Stimulated activated CD8-positive, alpha-beta memory T cell treated with anti-CD3 and anti-CD28 coated beads, Interleukin-7, amount 100 ng/mL, for 4 hours (primary cell): ENCODE data around the gene ASPHD2.

ENCODE experiments used
- DNase-seq, 2 donors: peaks; one replicate each; pipeline ENCODE4 v3.0.0-alpha.2; 2020; ENCODE audit warnings: low read depth in 2 of 2

The ASPHD2 gene

DNA sequence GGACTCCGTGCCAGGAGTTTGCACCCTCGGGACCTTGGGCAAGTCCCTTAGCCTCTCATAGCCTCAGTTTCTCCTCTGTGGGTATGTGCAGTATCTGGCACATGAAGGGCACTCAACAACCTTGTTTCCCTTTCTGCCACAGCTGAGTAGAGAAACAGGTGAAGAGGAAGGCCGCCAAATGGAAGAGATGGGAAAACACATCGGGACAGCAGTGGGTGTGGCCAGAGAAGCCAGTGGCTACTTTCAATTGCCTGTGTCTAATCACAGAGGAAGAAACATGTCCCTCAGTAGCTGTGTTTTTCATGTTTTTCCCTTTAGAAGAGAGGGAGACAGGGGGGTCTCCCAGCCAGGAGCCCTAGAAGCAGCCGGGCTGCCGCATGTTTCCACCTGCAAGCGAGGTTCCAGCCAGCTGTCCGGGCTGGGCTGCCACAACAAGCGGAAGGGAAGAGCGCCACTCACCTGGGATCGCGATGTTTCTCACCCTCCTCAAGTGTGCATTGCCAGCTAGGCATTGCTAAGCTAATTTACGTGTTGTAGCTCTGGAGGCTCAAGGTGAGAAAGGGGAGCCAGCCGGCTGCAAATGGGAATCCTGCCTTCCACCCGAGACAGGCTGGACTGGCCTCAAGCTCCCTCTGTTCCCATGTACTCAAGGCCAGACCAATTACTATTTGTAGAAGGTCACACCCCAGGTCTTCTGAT lies 16.7 kb downstream of the ASPHD2 start:
- DNase-seq = no peak

DNA sequence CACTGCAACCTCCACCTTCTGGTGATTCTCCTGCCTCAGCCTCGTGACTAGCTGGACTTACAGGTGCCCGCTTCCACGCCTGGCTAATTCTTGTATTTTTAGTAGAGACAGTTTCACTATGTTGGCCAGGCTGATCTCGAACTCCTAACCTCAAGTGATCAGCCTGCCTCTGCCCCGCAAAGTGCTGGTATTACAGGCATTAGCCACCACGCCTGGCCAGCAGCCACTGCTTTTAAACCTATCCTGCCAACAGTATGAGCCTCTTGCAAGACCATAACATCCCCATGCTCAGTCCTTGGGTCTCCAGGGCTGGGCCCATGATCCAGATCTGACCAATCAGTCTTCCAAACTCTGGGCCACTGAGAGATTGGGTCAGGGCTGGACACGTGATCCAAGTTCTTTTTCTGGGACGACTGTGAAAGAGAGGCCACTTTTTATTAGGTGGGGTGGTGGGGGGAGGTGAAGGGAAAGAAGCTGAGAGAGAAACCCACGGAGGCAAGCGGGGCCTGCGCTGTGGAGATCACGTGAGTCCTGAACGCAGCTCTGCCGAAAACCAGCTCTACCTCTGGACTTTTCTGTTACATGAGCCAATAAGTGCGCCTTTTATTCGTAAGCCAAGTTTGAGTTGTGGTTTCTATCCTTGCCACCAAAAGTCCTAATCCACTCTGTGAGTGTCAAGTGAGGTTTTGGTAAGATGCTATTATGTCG lies 17.9 kb downstream of the ASPHD2 start:
- DNase-seq = no peak

DNA sequence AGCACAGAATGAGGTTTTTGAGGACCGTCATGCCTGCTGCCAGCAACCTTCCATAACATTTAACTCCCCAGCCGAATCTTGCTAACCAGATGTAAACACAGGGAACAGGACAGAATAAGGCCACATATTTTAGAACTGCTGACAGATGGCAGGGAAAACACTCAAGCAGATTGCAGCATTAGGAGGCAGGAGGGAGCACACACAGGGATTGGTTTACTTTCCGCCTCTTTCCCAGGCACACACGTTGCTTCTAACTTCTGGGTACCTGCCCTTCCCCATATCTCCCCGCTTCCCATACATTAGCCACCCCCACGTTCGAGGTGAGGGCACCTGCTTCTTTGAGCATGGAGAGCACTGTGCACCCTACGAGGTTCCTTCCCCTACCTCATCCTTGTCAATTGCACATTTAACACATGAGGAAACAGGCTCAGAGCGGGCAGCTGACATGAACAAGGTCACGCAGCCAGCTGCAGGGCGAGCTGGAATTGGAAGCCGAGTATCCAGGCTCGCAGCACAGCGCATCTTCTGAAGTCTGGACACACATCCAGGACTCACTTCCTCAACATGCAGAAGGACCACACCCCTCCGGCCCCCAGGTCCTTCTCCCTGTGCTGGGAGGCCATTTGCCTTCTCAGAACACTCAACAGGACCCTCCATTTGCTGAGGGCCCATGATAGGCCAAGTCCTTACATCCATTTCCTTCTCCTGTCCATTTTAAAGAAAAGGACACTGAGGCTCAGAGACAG lies 18.7 kb downstream of the ASPHD2 start:
- no peak for DNase-seq

DNA sequence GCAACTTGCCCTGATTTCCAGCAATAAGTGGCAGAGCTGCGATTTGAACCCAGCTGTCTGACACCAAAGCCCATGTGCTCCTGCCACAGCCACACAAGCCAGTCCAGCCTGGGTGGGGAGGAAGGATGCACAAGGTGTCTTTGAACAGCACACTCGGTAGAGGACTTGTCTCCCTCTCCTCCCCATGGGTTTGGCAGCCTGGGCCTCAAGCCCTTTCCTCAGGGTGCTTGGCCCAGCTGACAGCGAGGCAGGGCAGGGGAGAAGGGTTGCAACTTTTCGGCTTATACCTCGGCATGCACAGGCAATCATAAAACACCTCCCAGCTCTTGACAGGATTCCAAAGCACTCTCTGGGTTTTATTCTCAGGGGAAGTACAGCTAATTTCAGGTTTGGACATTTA lies 19.3 kb downstream of the ASPHD2 start:
- DNase-seq = no peak

DNA sequence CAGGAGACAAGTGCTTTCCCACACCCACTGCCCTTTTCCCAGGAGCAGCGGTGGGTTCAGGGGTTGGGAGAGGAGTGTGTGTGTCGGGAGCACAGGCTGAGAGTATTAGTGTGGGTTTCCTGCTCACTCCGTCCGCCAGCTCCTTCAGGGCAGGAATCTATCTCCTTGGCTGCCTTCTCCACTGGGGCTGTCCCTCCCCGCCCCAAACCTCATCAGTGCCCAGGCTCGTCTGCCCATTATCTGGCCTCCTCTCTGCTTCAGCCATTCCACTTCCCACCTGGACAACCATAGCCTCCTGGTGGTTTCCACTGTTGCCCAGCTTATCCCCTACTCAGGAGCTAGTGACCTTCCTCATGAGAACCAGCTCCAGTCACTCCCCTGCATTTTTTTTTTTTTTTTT lies 19.9 kb downstream of the ASPHD2 start:
- DNase-seq = no peak

DNA sequence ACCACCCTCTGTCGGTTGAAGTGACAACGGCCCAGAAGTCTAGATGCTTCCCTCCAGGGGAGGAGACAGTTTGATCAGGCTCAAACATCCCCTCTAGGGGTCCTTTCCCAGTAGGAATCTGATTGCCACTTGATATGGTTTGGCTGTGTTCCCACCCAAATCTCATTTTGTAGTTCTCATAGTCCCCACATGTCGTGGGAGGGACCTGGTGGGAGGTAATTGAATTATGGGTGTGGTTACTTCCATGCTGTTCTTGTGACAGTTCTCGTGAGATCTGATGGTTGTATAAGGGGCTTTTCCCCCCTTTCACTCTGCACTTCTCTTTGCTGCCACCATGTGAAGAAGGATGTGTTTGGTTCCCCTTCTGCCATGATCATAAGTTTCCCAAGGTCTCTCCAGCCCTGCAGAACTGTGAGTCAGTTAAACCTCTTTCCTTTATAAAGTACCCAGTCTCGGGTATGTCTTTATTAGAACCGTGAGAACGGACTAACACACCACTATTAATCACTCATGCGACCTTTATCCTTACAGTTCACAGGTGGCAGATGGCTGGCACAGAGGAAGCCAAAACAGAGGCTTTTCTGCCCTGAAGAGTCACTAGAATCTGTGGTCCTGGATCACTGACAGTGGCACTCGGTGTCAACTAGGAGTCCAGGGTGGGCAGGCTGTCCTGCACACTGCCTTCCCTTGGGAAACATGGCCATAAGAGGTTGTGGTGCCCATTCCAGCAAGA lies 21.6 kb downstream of the ASPHD2 start:
- DNase-seq = no peak

GRCh38 chr22:26452236-26453016 lies 23.4 kb downstream of the ASPHD2 start:
- DNase-seq = no peak

GRCh38 chr22:26453216-26453615 lies 24.2 kb downstream of the ASPHD2 start:
- no peak for DNase-seq

DNA sequence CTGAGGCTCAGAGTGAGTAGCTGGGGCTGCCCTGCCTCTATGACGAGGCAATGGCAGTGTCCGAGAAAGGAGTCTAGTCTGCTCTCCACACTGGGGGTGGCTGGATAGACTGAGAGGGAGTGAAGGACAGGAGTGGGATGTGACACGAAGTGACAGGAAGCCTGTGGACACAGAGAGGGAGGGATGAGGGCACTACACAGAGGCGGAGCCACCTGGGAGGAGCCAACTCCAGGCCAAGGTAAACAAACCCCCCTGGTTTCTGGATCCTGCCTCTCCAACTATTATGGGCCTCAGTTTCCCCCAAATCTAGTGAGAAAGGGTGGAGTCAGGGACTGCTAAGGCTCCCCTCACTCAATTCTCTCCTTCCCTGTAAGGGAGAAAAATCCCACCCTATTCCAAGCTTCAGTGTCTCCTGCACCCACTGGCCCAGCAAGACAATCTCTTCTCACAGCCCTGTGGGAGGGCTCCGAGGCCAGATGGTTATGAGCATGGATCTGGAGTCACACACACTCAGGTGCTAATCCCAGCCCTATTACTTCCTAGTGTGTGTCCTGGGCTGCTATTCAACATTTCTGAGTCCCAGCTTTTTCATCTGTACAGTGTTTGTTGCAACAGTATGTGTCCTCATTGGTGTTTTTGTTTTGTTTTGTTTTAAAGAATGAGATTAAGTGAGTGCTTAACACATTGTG lies 24.9 kb downstream of the ASPHD2 start:
- no peak for DNase-seq

GRCh38 chr22:26457661-26458272 lies 28.7 kb downstream of the ASPHD2 start:
- DNase-seq = no peak

DNA sequence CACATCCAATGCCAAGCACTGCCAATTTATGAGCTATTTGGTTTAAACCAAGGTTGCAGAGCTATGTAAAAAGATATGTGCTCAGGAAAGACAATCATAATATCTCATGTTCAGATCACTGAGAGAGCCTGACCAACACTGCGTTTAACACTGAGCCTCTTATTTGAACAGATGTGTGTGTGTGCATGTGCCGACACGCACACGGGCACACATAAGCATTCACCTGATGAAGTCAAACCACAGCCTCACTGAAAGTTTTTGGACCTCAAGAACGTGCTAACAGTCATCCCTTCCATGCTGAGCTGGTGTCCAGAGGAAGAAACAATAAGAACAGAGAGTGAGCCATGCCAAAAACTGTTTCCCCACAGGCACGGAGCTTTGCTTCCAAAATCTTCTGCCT lies 31.1 kb downstream of the ASPHD2 start:
- DNase-seq = no peak

- DNase-seq = no peak
These were observed 32.2 kb downstream of the ASPHD2 start for GRCh38 chr22:26461188-26461810.

DNA sequence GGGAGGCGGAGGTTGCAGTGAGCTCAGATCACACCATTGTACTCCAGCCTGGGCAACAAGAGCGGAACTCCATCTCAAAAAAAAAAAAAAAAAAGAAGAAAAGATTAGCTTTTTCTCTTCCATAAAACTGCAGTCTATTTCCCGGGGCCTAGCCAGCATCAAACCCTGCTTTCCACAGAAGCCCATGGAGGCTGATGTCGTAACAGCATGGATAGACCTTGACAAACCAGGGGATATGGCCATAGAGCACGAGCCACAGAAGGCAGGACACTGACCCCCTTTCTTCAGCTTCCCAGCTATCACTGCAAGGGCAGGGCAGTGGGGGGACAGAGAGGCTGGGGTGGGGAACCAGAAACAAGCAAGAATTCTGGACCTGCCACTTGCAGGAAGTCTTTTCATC lies 33.0 kb downstream of the ASPHD2 start:
- DNase-seq = no peak

- DNase-seq = no peak
These were observed 33.6 kb downstream of the ASPHD2 start for GRCh38 chr22:26462641-26463040.

GRCh38 chr22:26463101-26463661 lies 34.1 kb downstream of the ASPHD2 start:
- no peak for DNase-seq

GRCh38 chr22:26463688-26464087 lies 34.6 kb downstream of the ASPHD2 start:
- DNase-seq = no peak

- DNase-seq = no peak
These were observed 35.3 kb downstream of the ASPHD2 start for GRCh38 chr22:26464312-26464711.

DNA sequence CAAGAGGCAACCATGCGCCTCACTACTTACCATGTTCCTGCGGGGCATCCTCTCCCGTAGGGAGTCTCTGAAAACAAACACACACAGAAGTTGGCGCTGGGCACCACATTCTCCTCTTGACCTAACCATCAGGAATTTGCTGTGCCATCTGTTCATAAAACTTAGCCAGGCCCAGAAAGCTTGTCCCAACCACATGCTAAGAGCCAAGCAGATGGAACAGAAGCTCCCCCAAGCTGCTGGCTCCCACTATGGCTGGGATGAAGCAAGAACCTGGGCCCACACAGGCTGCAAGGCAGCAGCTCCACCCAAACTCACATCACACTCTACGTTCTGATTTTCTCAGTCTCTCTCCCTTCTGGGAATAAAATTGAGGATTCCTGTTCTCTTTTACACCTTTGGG lies 37.1 kb downstream of the ASPHD2 start:
- no peak for DNase-seq

DNA sequence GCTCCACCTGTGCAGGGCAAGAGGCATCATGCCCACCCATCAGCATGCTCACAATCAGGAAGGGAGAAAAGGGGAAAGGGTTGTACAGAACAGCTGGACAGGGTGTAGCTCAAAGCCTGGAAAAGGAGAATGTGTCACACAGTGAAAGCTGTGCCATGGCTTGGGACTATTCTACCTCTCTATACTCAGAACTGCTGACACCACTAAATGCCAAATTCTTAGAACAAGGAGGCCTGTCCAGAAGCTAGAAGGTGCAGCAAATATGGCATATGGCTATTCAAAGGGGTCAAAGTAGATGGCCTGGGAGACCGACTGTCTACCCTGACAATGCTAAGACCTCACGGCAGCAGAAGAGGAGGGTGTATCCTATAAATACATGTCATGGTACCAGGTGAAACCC lies 41.7 kb downstream of the ASPHD2 start:
- no peak for DNase-seq

DNA sequence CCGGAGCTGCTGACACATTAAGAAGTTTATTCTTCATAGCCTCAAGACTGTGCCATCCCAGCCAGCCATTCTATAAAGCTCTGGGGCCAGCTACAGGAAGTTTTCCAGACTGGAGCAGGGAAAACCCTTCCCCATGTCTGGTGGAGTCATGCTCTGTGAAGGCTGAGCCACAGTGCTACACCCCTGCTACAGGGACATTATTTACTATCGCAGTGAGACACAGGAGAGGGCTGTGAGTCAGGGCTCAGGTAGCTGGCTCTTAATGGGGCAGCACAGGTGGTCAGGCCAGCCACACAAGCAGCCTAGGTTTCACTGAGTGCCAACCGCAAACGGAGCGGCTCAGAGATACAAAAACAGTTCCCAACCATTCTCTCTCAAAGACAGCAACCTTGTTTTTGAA lies 42.5 kb downstream of the ASPHD2 start:
- DNase-seq = no peak
